ENCODE data around the gene ATG7. TPM values are rescaled to one million over a fixed set of nuclear protein-coding genes. Genes with fewer than 3 reads are reported as not detected.

The ATG7 gene
- total RNA-seq, 2 experiments from 2014 or later = 28.3 to 38.2 TPM

DNA sequence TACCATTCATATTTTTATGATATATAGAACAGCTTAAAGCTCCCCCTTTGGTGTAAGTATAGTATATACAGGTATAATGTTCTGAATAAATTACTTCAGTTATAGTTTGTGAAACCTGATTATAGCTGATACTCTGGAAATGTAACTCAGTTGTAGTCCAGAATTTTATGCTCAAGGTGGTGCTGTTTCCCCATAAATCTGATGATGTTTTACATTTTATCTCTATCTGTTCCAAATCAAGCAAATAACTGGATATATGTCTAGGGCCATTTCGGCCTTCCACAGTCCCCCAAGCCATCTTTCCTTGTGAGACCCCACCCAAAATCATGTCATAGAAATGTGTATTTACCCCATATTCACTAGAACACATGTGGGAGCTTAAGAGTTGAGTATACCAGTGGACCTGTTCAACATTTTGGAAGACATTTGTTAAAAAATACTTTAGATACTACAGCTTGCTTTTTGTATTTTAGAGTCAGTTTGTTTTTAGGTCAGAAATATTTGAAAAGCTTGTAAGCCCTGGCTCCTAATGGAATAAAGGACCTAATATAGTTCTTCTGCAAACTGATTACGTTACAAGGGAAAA lies 107.1 kb downstream of the ATG7 start:
- ATAC-seq = peak; percentile 27
- no peak overlapping the region for H3K27ac Mint-ChIP-seq
- no peak overlapping the region for H3K4me3 Mint-ChIP-seq
- H3K9me3 Mint-ChIP-seq (ENCODE audit: low read depth) = no peaks in the 10 kb centered on the region
- CTCF ChIA-PET = interaction anchor here (0.7 to 6.2 kb wide), 21 partner anchors 9 to 468 kb away, joined by 3 to 70 read pairs (median 3); partner anchors contain the start of gene TAMM41
- peaks cover 5% of the 10 kb centered on the region for H3K4me1 Mint-ChIP-seq
- no peaks in the 10 kb centered on the region for H3K27me3 Mint-ChIP-seq
- no peak for DNase-seq
- H3K36me3 Mint-ChIP-seq = peaks cover 4% of the 10 kb centered on the region

DNA sequence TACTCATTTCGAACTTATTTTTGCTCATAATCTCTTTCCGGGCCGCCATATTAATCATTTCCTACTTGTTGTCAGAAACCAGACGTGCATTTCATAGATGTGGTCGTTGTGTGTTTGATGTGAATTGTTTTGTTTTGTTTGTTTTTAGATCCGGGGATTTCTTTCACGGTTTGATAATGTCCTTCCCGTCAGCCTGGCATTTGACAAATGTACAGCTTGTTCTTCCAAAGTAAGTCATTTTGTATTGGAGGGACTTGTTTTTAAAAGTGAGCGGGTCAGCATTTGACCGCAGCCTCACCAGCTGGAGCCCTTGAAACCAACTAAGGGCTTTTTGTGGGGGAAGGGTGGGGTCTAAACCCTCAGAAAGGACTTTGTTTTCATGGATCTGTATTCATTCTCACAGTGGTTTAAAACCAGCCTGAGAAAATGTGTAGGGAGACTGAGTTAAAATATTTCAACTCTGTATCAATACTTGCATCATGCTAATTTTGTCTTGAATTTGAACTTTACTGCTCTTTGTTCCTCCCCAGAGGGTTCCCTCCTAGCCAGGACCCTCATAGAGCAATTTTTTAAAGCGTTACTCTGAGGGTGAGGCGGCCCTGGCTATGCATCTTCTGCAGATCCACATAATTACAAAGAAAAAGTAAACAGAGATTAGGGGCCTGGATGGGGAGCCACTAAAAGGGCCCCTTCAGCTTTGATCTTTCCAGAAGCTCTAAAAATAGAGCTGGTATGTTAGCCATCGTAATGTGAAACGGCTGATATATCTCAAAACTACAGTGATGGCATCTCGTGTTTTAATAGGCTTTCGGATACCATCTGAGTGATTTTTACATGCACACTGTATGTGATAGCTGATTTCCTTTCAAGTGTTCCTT lies 107.9 kb downstream of the ATG7 start:
- CTCF ChIA-PET = interaction anchor here (0.9 to 6.2 kb wide), 16 partner anchors 10 to 456 kb away, joined by 3 to 70 read pairs (median 4); no protein-coding TSS in a partner anchor
- H3K36me3 Mint-ChIP-seq = peaks cover 4% of the 10 kb centered on the region
- no peak for DNase-seq
- ATAC-seq = no peak
- H3K4me3 Mint-ChIP-seq = no peak overlapping the region
- no peak overlapping the region for H3K27ac Mint-ChIP-seq
- peaks cover 5% of the 10 kb centered on the region for H3K4me1 Mint-ChIP-seq
- no peaks in the 10 kb centered on the region for H3K9me3 Mint-ChIP-seq (ENCODE audit: low read depth)
- H3K27me3 Mint-ChIP-seq = no peaks in the 10 kb centered on the region

DNA sequence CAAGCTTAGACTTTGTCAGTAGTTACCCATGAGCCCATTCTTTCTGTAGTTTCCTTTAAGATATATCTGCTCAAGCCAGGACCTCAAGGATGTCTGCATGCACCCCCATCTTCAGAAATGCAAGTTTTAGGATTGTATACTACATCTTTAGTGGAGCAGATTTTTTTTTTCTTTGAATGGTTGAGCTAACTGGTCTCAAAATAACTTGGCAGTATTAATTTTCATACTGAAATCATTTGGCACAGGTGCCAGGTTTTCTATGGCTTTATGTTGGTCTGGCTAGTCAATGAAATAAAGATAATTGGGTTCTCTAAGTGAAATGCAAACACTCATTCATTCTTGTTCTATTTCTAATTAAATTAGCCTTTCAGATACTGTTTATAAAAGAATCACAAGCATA lies 108.9 kb downstream of the ATG7 start:
- Mint-ChIP-seq H3K36me3 (peaks cover 3% of the 10 kb centered on the region), H3K4me1 (peaks cover 2% of the 10 kb centered on the region), H3K27me3 (no peaks in the 10 kb centered on the region), H3K4me3 (no peak overlapping the region), H3K27ac (no peak overlapping the region), H3K9me3 (ENCODE audit: low read depth) (no peaks in the 10 kb centered on the region)
- DNase-seq = no peak
- CTCF ChIA-PET = interaction anchor here (0.6 to 6.2 kb wide), 5 partner anchors 10 to 455 kb away, joined by 3 to 70 read pairs (median 10); no protein-coding TSS in a partner anchor
- no peak for ATAC-seq

DNA sequence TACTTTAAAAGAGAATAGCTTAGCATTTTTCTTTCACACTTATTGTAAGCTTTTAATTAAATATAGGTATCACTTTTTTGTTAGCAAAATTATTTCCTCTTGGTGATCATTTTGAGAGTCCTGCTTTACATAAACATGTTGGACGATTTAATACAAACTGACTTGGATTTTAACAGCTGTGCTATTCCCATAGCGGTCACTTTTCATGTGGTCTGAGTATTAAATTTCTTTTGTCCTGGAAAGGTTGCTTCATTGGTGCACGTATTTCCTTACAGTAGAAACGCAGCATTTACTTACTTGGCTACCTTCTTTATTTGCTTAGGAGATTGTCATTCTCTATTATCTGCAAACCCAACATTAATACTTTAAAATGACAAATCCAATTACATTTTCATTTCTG lies 109.4 kb downstream of the ATG7 start:
- H3K9me3 Mint-ChIP-seq (ENCODE audit: low read depth) = no peaks in the 10 kb centered on the region
- CTCF ChIA-PET = interaction anchor here (0.6 to 6.2 kb wide), 3 partner anchors 10 to 335 kb away, joined by 3 to 70 read pairs (median 13); no protein-coding TSS in a partner anchor
- H3K27me3 Mint-ChIP-seq = no peaks in the 10 kb centered on the region
- no peaks in the 10 kb centered on the region for H3K4me1 Mint-ChIP-seq
- DNase-seq (no peak), ATAC-seq (no peak)
- H3K36me3 Mint-ChIP-seq = peaks cover 3% of the 10 kb centered on the region
- no peak overlapping the region for H3K27ac Mint-ChIP-seq
- H3K4me3 Mint-ChIP-seq = no peak overlapping the region

DNA sequence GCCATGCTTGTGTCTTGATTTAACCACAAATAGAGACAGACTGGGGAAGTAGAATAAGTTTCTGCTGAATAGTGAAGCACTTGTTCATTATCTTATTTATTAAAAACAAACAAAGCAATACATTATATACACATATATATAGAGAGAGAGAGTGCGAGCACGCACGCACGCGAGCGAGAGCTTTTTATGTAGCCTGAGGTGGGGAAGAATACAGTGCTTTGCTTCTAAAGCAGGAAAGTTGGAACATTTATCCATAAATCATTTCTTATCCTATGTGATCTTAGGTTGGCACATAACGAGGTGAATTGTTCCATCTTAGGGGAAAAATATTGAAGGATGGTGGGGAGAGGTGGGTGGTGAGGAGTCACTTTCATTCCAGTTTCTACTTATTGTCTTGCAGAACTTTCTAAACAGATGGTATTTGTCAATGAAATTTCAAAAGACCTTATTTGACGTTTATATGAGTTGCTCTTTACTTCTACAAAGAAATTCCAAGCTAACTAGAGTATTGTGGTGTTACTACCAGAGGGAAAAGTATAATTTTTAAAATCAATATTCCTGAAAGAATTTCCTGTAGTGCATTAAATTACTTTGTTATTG lies 110.0 kb downstream of the ATG7 start:
- H3K9me3 Mint-ChIP-seq (ENCODE audit: low read depth) = no peaks in the 10 kb centered on the region
- no peak for DNase-seq
- no peak for ATAC-seq
- H3K36me3 Mint-ChIP-seq = peaks cover 3% of the 10 kb centered on the region
- H3K4me1 Mint-ChIP-seq = no peaks in the 10 kb centered on the region
- CTCF ChIA-PET = interaction anchor here (6.2 kb wide), 1 partner anchor 267 kb away, joined by 70 read pairs; no protein-coding TSS in a partner anchor
- H3K27ac Mint-ChIP-seq = no peak overlapping the region
- no peak overlapping the region for H3K4me3 Mint-ChIP-seq
- no peaks in the 10 kb centered on the region for H3K27me3 Mint-ChIP-seq

DNA sequence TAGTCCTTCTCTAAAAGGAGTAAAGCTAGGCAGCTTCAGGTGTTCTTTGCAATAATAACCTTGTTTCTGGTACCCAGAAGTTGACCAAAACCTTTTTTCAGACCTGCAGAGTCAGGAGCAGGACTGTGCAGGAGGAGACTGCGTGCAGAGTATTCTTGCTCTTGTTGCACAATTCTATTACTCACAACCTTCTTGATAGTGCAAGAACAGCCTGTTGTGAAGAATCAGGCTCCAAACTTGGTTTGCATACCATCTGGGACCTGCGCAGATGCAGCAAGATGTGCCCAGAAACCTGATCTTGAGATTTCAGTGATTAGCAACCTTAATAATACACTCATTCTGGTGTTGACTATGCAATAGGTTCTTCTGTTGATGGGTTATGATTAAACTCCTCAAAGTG lies 111.9 kb downstream of the ATG7 start:
- no peak overlapping the region for H3K27ac Mint-ChIP-seq
- no peak overlapping the region for H3K4me3 Mint-ChIP-seq
- H3K36me3 Mint-ChIP-seq = peaks cover 3% of the 10 kb centered on the region
- no peak for DNase-seq
- no peak for ATAC-seq
- no peaks in the 10 kb centered on the region for H3K27me3 Mint-ChIP-seq
- no peaks in the 10 kb centered on the region for H3K9me3 Mint-ChIP-seq (ENCODE audit: low read depth)
- H3K4me1 Mint-ChIP-seq = no peaks in the 10 kb centered on the region
- CTCF ChIA-PET = interaction anchor here (1.5 kb wide), 2 partner anchors 34 to 267 kb away, joined by 3 read pairs; no protein-coding TSS in a partner anchor

DNA sequence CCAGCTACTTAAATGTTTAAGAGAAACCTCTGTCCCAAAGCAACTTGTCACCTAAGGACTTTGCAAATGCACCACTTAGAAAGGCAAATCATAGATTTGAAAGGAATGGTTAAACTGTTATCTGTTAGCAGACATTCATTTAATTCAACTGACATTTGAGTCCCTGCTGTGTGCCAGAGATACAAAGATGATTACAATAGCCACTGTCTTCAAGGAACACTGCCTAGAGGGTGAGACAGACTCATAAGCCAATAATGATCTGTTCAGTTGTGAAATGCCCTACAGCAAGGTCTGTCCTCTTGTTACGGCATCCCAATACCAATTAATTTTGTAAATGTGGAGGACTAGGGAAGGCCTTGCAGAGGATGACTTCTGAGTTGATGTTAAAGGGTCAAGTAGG lies 113.1 kb downstream of the ATG7 start:
- CTCF ChIA-PET = interaction anchor here (1.5 kb wide), 1 partner anchor 266 kb away, joined by 3 read pairs; no protein-coding TSS in a partner anchor
- Mint-ChIP-seq H3K9me3 (ENCODE audit: low read depth) (no peaks in the 10 kb centered on the region), H3K27me3 (no peaks in the 10 kb centered on the region)

DNA sequence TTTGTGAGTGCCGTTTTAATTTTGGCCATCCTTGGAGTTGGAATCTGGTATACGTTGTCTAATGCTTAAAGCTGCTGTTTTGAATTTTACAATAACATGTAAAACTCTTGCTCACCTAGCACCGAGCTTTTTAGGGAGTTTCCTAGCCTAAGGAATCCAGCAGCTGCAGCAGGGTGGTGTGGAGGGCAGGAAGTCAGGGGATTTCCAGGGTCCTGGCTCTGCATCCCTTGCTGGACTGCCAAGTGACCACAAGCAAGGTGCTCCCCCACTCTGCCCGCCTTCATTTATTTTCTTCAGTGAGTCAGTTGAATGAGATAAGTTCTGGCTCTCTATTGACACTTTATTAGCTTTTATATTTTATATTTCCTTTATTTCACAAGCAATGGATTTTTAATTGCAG lies 113.7 kb downstream of the ATG7 start:
- Mint-ChIP-seq H3K36me3 (peaks cover 3% of the 10 kb centered on the region), H3K4me1 (no peaks in the 10 kb centered on the region), H3K9me3 (ENCODE audit: low read depth) (no peaks in the 10 kb centered on the region), H3K4me3 (no peak overlapping the region), H3K27me3 (no peaks in the 10 kb centered on the region), H3K27ac (no peak overlapping the region)
- ATAC-seq (no peak), DNase-seq (no peak)
- CTCF ChIA-PET = no interaction called here

More for the DNA sequence above, 113.1 kb downstream of the ATG7 start:
- no peaks in the 10 kb centered on the region for H3K4me1 Mint-ChIP-seq
- no peak overlapping the region for H3K27ac Mint-ChIP-seq
- no peak for DNase-seq
- peaks cover 3% of the 10 kb centered on the region for H3K36me3 Mint-ChIP-seq
- no peak for ATAC-seq
- H3K4me3 Mint-ChIP-seq = no peak overlapping the region

DNA sequence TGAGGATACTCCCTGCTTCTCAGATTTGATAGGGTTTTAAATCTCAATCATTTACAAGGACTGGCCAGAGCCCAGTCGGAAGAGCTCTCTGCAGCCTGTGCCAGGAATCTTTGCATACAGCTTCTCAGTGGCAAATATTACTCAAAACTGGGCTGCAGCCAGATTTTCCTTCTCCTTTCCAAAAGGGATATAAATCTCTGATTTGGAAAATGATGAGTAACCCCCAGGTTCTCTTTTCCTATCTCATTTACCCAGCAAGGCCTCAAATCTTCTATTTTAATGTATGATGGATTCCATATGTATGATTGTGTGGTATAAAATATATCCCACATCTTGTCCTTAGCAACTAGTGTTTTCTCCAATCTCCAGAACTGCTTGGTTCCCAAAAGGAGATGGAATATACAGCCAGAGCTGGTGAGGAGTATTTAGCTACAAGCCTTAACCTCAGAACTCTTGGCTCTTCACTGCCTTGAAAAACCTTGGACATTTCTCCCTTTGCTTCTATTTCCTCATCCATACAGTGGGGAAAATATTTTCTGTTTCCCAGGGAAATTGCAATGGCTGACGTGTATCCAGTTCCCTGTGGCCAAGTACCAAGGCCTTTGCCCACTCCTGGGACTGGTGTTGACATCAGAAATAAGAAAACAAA lies 114.4 kb downstream of the ATG7 start:
- CTCF ChIA-PET = no interaction called here
- H3K27ac Mint-ChIP-seq = no peak overlapping the region
- H3K36me3 Mint-ChIP-seq = peaks cover 3% of the 10 kb centered on the region
- H3K9me3 Mint-ChIP-seq (ENCODE audit: low read depth) = no peaks in the 10 kb centered on the region
- no peaks in the 10 kb centered on the region for H3K27me3 Mint-ChIP-seq
- H3K4me3 Mint-ChIP-seq = no peak overlapping the region
- no peak for ATAC-seq
- peaks cover under 1% of the 10 kb centered on the region for H3K4me1 Mint-ChIP-seq
- DNase-seq = no peak

DNA sequence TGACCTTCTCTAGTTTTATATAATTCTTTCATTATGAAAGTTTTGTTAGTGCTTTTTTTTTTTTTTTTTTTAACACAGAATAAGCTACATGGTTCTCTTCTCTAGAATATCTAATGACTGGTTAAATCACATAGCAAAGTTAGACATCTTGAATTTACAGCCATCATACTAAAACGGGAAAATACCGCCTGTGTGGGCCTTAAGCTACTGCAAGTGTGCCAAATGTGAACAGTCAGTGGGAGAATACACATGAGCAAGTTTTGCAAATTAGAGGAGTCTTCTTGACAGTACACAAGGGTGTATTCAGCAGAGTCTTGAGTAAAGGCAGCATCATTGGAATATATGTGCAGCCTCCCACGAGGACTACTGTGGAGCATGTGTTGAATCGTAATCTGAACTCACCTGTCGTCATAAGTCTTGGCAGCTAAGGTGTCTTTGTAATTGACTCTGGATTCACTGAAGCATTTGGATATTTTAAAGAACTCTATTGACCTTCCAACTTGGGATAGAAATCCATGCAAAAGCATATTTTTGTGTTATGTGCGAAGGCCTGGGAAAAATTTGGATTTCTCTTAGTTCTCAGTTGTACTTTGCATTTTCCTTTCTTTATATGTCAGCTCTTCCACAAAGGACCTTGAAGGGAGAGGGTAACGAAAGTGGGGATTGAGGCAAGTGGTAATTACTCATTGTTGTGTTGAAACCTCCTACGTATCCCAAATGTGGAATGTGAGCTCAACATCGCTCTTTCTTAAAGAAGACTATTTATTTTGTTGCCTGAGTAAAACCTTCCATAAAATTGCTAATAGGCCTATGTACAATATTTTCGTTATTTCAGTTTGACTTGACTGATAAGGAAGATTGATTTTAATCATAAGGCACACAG lies 117.4 kb downstream of the ATG7 start:
- CTCF ChIA-PET = interaction anchor here (0.7 to 1.2 kb wide), 2 partner anchors 11 to 532 kb away, joined by 3 read pairs; no protein-coding TSS in a partner anchor
- peaks cover 10% of the 10 kb centered on the region for H3K4me1 Mint-ChIP-seq

DNA sequence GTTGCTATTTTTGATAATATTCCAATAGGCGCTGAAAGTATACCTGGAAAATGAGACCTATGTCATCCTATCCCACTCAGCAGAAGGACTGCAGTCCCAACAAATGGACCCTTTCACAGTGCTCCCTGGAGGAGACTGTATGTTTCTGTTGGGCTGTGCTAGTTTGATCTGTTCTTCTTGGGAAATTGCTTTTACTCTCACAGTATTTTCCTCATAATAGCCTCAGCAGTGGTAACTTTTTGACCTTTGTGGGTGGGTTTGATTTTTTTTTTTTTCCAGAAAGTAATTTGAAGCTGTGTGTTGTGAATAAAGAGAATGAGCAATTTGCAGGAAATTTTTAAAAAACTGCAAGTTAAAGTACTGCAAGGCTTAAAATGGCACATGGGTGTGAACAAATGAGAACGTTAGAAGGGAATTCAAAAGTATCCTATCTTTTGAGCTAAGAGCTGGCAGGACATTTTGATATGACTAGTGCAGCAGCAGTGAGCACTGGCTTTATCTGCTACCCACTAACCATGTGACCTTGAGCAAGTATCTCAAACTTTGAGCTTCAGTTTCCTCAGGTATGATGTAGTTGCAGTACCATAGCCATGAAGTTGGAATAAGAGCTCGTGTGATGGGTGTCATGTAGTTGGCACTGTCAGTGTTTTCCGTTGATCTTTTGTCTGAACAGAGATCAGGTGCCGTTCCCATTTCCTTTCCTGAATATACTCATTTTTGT lies 118.4 kb downstream of the ATG7 start:
- H3K36me3 Mint-ChIP-seq = no peaks in the 10 kb centered on the region
- peaks cover 10% of the 10 kb centered on the region for H3K4me1 Mint-ChIP-seq
- CTCF ChIA-PET = interaction anchor here (0.9 to 2.3 kb wide), 2 partner anchors 10 to 261 kb away, joined by 3 to 13 read pairs; no protein-coding TSS in a partner anchor
- H3K27me3 Mint-ChIP-seq = no peaks in the 10 kb centered on the region
- no peak for DNase-seq
- no peak for ATAC-seq
- H3K27ac Mint-ChIP-seq = no peak overlapping the region
- no peak overlapping the region for H3K4me3 Mint-ChIP-seq
- no peaks in the 10 kb centered on the region for H3K9me3 Mint-ChIP-seq (ENCODE audit: low read depth)

More for the DNA sequence above, 117.4 kb downstream of the ATG7 start:
- no peak for DNase-seq
- no peak for ATAC-seq
- Mint-ChIP-seq H3K9me3 (ENCODE audit: low read depth) (no peaks in the 10 kb centered on the region), H3K36me3 (no peaks in the 10 kb centered on the region), H3K4me3 (no peak overlapping the region), H3K27me3 (no peaks in the 10 kb centered on the region), H3K27ac (no peak overlapping the region)

Data from activated CD8-positive, alpha-beta memory T cell treated with anti-CD3 and anti-CD28 coated beads, Interleukin-2, amount 10 ng/mL, durations not matched to agents 7 days and 5 days (primary cell).